Central memory CD4-positive, alpha-beta T cell (primary cell): ENCODE measurements around the gene LAMC3.

Experiments
- DNase-seq: peaks from one replicate; pipeline ENCODE4 v3.0.0; 2022

LAMC3 gene

GRCh38 chr9:131048820-131049219 lies 39.8 kb downstream of the LAMC3 start:
- DNase-seq, result no peak

GRCh38 chr9:131049829-131050715 lies 41.1 kb downstream of the LAMC3 start:
- no peak for DNase-seq

- DNase-seq, result no peak
Observed at GRCh38 chr9:131050831-131051230, 41.9 kb downstream of the LAMC3 start.

GRCh38 chr9:131051592-131052517 lies 42.9 kb downstream of the LAMC3 start:
- no peak for DNase-seq

- DNase-seq, result no peak
Observed at GRCh38 chr9:131053896-131054295, 44.9 kb downstream of the LAMC3 start.

- DNase-seq, result no peak
Observed at GRCh38 chr9:131056781-131057506, 48.0 kb downstream of the LAMC3 start.

GRCh38 chr9:131060900-131061630 lies 52.1 kb downstream of the LAMC3 start:
- no peak for DNase-seq

- DNase-seq, result no peak
Observed at GRCh38 chr9:131062969-131063368, 54.0 kb downstream of the LAMC3 start.

GRCh38 chr9:131065599-131065998 lies 56.6 kb downstream of the LAMC3 start:
- no peak for DNase-seq

GRCh38 chr9:131067625-131068024 lies 58.7 kb downstream of the LAMC3 start:
- DNase-seq, result no peak

GRCh38 chr9:131068076-131068816 lies 59.3 kb downstream of the LAMC3 start:
- no peak for DNase-seq

GRCh38 chr9:131069699-131070098 lies 60.7 kb downstream of the LAMC3 start:
- no peak for DNase-seq

- no peak for DNase-seq
Observed at GRCh38 chr9:131072107-131072870, 63.3 kb downstream of the LAMC3 start.

- no peak for DNase-seq
Observed at GRCh38 chr9:131072871-131073237, 63.9 kb downstream of the LAMC3 start.

- no peak for DNase-seq
Observed at GRCh38 chr9:131076347-131077195, 67.6 kb downstream of the LAMC3 start.

- DNase-seq, result no peak
Observed at GRCh38 chr9:131078427-131079366, 69.7 kb downstream of the LAMC3 start.

GRCh38 chr9:131080589-131080988 lies 71.6 kb downstream of the LAMC3 start:
- no peak for DNase-seq

- no peak for DNase-seq
Observed at GRCh38 chr9:131081868-131082267, 72.9 kb downstream of the LAMC3 start.
